HepG2 (cell line): ENCODE results near the gene SYCE3. TPM values are rescaled to one million over a fixed set of nuclear protein-coding genes. Genes with fewer than 3 reads are reported as not detected.

Experiments used
- AHR ChIP-seq: IDR thresholded peaks from 2 replicates; pipeline ENCODE4 v1.6.1; 2018; ENCODE audit warnings: missing genetic modification reagents, missing compliant biosample characterization
- ARNT2 ChIP-seq: sonication (generic); formaldehyde crosslinking; IDR thresholded peaks from 2 replicates; pipeline ENCODE4 v1.8.0; 2022; ENCODE audit warnings: mild to moderate bottlenecking, low read depth, missing genetic modification reagents, moderate library complexity
- CBX5 ChIP-seq: sonication (generic); formaldehyde crosslinking; IDR thresholded peaks from 2 replicates; pipeline ENCODE4 v1.4.0; 2020; ENCODE audit warnings: missing genetic modification reagents, borderline replicate concordance
- CEBPG ChIP-seq: IDR thresholded peaks from 2 replicates; pipeline ENCODE4 v1.6.1; 2016
- FOXK1 ChIP-seq: sonication (generic); formaldehyde crosslinking; IDR thresholded peaks from 2 replicates; pipeline ENCODE4 v1.4.0; 2020; ENCODE audit warnings: low read depth, missing genetic modification reagents, borderline replicate concordance
- KDM4B ChIP-seq: sonication (generic); formaldehyde crosslinking; IDR thresholded peaks from 2 replicates; pipeline ENCODE4 v1.4.0; 2020; ENCODE audit warnings: missing genetic modification reagents
- MTA1 ChIP-seq: sonication (generic); formaldehyde crosslinking; IDR thresholded peaks from 2 replicates; pipeline ENCODE4 v1.4.0; 2020; ENCODE audit warnings: missing genetic modification reagents, mild to moderate bottlenecking, borderline replicate concordance
- PAXIP1 ChIP-seq: sonication (generic); formaldehyde crosslinking; conservative IDR thresholded peaks from 2 replicates; pipeline ENCODE4 v1.4.0; 2020; ENCODE audit warnings: mild to moderate bottlenecking, missing genetic modification reagents, moderate library complexity
- PCBP2 ChIP-seq: fragments of 200-400 bp; formaldehyde crosslinking; optimal IDR thresholded peaks from 2 replicates; pipeline ENCODE3; 2018; ENCODE audit warnings: low read length, low read depth; ENCODE audit not compliant: poor library complexity, severe bottlenecking
- SP4 ChIP-seq: sonication (generic); formaldehyde crosslinking; IDR thresholded peaks from 2 replicates; pipeline ENCODE4 v1.8.1; 2023; ENCODE audit warnings: mild to moderate bottlenecking, missing genetic modification reagents
- SRSF1 ChIP-seq: fragments of 200-400 bp; formaldehyde crosslinking; optimal IDR thresholded peaks from 2 replicates; pipeline ENCODE3; 2017; ENCODE audit warnings: mild to moderate bottlenecking, low read depth, low read length, moderate library complexity
- TAF1 ChIP-seq: sonication (generic); formaldehyde crosslinking; IDR thresholded peaks from 2 replicates; pipeline ENCODE4 v1.4.0; 2020; ENCODE audit warnings: missing genetic modification reagents
- ZBTB33 ChIP-seq: sonication (generic); formaldehyde crosslinking; IDR thresholded peaks from 2 replicates; pipeline ENCODE4 v1.4.0; 2020; ENCODE audit warnings: missing genetic modification reagents
- ZBTB7A ChIP-seq: sonication (generic); formaldehyde crosslinking; IDR thresholded peaks from 2 replicates; pipeline ENCODE4 v1.8.0; 2022; ENCODE audit warnings: mild to moderate bottlenecking, missing genetic modification reagents
- ZNF24 ChIP-seq: fragments of 450-650 bp; IDR thresholded peaks from 2 replicates; pipeline ENCODE4 v1.6.1; 2017; ENCODE audit warnings: antibody characterized with exemption, mild to moderate bottlenecking
- ZNF264 ChIP-seq: sonication (generic); formaldehyde crosslinking; IDR thresholded peaks from 2 replicates; pipeline ENCODE4 v1.4.0; 2020; ENCODE audit warnings: missing genetic modification reagents
- ZNF33B ChIP-seq: sonication (generic); formaldehyde crosslinking; IDR thresholded peaks from 2 replicates; pipeline ENCODE4 v1.5.1; 2020; ENCODE audit warnings: mild to moderate bottlenecking, missing genetic modification reagents
- ZNF543 ChIP-seq: sonication (generic); formaldehyde crosslinking; IDR thresholded peaks from 2 replicates; pipeline ENCODE4 v1.4.0; 2020; ENCODE audit warnings: mild to moderate bottlenecking, missing genetic modification reagents
- ZNF546 ChIP-seq: sonication (generic); formaldehyde crosslinking; conservative IDR thresholded peaks from 2 replicates; pipeline ENCODE4 v1.8.1; 2023; ENCODE audit warnings: mild to moderate bottlenecking, missing genetic modification reagents
- ZNF766 ChIP-seq: sonication (generic); formaldehyde crosslinking; IDR thresholded peaks from 2 replicates; pipeline ENCODE4 v1.5.0; 2020; ENCODE audit warnings: missing genetic modification reagents, borderline replicate concordance
- polyA plus RNA-seq, 8 experiments: library from polyadenylated mRNA; depleted of rRNA in 3 of 8; stranded (reverse) in 7 of 8; unstranded in 1 of 8; fragments of >200 nt; fragmentation: Illumina TruSeq in 4 of 8; extraction: Trizol in 4 of 8; gene quantifications; 2 replicates each; pipeline versions ENCODE4 v1.2.1 to v1.2.3, GENCODE V29; 2011 to 2016; ENCODE audit warnings: low read depth in 4 of 8, missing spikeins in 1 of 8, mixed read lengths in 1 of 8; ENCODE audit not compliant: insufficient read depth in 1 of 8
- total RNA-seq, 5 experiments: library from RNA; depleted of rRNA; stranded (reverse); fragments of >200 nt; fragmentation: Illumina TruSeq; extraction: Trizol; gene quantifications; 2 replicates each; pipeline ENCODE4 v1.2.3, GENCODE V29; 2016; ENCODE audit warnings: low read depth in 1 of 5
- TF ChIP-seq, protein P1 (sequence below): IDR thresholded peaks from 2 replicates; pipeline ENCODE4 v1.6.1; 2018; ENCODE audit warnings: missing genetic modification reagents, mild to moderate bottlenecking, missing compliant biosample characterization
- TF ChIP-seq, protein P2 (sequence below): sonication (generic); formaldehyde crosslinking; IDR thresholded peaks from 2 replicates; pipeline ENCODE4 v1.4.0; 2020; ENCODE audit warnings: low read depth, mild to moderate bottlenecking, missing genetic modification reagents

Gene SYCE3
- total and polyA plus RNA-seq, 2 of the 13 experiments (the other 11 are each of a cell fraction or from before 2014, with no cell fraction given), result not detected

DNA sequence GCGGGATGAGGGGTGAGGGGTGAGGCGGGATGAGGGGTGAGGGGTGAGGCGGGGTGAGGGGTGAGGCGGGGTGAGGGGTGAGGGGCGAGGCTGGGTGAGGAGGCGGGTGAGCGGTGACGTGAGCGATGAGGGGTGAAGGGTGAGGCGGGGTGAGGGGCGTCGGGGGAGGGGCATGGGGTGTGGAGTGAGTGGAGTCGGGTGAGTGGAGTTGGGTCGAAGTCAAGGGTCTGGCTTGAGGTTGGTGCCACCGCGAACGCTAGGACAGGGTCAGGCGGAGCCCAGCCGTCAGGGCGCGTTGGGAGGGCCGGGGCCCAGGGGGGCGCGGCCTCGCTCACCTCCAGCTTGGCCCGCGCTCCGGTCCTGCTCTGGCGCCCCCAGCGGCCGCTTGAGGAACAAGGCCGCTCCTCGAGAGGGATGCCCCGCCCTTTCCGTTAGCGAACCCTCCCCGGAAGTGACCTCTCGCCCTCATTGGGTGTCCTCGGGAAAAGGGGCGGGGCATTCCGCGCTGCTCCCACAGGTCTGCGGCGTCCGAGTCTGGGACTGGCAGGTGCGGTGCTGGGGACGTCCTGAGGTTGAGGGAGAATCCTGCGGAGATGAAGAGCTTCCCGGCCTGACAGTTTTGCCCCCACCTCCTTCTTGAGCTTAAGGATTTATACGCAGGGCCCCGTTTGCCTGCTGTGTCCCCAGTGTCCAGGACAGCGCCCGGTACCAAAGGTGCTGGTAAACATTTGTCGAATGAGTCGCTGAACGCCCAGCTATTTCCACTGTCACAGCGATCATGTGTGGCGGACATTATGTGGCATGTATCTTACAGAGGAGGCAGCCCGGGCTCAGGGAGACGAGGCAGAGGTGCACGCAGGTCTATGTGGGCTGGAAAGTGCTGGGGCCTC, at the start of gene SYCE3 (continued):
- 0 out of 2 replicates have a peak, but pooled peaks have one; percentile 12 for TF ChIP-seq CBX5 (CRISPR knock-in tag)
- TF ChIP-seq ZNF24, result no peak
- TF ChIP-seq ZNF33B, result 0 out of 2 replicates have a peak, but pooled peaks have one; percentile 50
- TF ChIP-seq ZBTB33 (CRISPR knock-in tag), result peak; percentile 37; the same call in 1 of the 2 replicates
- no peak for TF ChIP-seq ZNF264
- TF ChIP-seq FOXK1 (CRISPR knock-in tag), result 0 out of 2 replicates have a peak, but pooled peaks have one; percentile 50
- TF ChIP-seq ZNF546 (CRISPR knock-in tag), result no peak
- 0 out of 2 replicates have a peak, but pooled peaks have one; percentile 46 for TF ChIP-seq AHR (CRISPR knock-in tag)
- 0 out of 2 replicates have a peak, but pooled peaks have one; percentile 10 for TF ChIP-seq ZBTB7A
- no peak for TF ChIP-seq PCBP2
- TF ChIP-seq KDM4B (CRISPR knock-in tag), result no peak
- peak; percentile 78; the same call in 1 of the 2 replicates for TF ChIP-seq MTA1 (CRISPR knock-in tag)
- TF ChIP-seq ZNF543 (CRISPR knock-in tag), result no peak
- no peak for TF ChIP-seq ZNF766
- peak; percentile 66 for TF ChIP-seq SRSF1
- TF ChIP-seq SP4, result peak; percentile 95
- TF ChIP-seq, protein P1, sequence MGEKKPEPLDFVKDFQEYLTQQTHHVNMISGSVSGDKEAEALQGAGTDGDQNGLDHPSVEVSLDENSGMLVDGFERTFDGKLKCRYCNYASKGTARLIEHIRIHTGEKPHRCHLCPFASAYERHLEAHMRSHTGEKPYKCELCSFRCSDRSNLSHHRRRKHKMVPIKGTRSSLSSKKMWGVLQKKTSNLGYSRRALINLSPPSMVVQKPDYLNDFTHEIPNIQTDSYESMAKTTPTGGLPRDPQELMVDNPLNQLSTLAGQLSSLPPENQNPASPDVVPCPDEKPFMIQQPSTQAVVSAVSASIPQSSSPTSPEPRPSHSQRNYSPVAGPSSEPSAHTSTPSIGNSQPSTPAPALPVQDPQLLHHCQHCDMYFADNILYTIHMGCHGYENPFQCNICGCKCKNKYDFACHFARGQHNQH (CRISPR knock-in tag), result peak; percentile 36
- 0 out of 2 replicates have a peak, but pooled peaks have one; percentile 8 for TF ChIP-seq CEBPG (CRISPR knock-in tag)
- TF ChIP-seq, protein P2, sequence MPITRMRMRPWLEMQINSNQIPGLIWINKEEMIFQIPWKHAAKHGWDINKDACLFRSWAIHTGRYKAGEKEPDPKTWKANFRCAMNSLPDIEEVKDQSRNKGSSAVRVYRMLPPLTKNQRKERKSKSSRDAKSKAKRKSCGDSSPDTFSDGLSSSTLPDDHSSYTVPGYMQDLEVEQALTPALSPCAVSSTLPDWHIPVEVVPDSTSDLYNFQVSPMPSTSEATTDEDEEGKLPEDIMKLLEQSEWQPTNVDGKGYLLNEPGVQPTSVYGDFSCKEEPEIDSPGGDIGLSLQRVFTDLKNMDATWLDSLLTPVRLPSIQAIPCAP, result 0 out of 2 replicates have a peak, but pooled peaks have one; percentile 40
- TF ChIP-seq ARNT2, result peak; percentile 42; the same call in 1 of the 2 replicates
- peak; percentile 63 for TF ChIP-seq TAF1 (CRISPR knock-in tag)
- TF ChIP-seq PAXIP1 (CRISPR knock-in tag), result peak; percentile 35
